GM19324 (cell line): ENCODE measurements around the gene KANK2.

ENCODE experiments used
- ATAC-seq: cut with Tn5 transposase; IDR thresholded peaks from one replicate; pipeline ENCODE4 v1.9.1; 2021; ENCODE audit warnings: mild to moderate bottlenecking, moderate library complexity; ENCODE audit not compliant: unreplicated experiment, low FRiP score

KANK2 gene

DNA sequence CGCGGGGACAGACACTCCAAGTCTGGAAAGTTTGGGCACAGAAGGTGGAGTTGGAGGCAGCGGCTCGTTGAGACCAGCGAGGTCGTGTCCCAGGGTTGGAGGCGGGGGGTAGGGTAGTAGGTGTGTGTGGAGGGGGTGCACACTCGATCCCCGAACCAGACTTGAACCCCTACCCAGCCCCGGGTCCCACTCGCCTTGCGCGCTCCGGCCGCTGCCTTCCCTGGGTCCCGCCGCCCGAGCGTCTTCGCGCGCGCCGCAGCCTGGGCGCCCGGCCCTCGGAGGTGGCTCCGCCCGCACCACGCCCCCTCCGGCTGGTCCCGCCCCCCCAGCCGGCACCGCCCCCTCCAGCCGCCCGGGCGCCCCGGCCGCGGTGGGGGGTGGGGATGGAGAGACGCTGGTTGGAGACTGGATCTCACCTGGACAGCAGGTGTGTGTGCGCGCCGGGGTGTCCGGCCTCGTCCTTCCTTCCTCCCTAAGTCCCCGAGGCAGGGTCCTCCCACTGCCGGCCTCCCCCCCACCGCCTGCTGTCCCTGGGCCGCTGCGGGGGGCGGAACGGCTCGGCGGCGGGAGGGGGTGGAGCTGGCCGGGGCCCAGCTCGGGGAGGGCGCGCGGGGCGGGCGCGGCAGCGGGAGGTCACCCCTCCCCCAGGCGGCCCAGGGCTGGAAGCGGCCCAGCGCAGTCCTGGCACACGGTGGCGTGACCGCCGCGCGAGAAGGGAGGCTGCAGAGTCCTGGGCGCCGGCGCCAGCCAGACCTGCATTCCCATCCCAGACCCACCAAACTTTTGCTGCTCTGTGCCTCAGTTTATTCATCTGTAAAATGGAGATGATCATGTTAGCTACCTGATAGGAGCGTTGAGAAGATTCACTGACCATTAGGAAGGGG, at the start of gene KANK2:
Gene KANK2 (minus strand): TSS at position 255 of the 884 bp plus-strand sequence. CDS start 3,034 bp downstream, outside the sequence.
- ATAC-seq = peak; percentile 81

DNA sequence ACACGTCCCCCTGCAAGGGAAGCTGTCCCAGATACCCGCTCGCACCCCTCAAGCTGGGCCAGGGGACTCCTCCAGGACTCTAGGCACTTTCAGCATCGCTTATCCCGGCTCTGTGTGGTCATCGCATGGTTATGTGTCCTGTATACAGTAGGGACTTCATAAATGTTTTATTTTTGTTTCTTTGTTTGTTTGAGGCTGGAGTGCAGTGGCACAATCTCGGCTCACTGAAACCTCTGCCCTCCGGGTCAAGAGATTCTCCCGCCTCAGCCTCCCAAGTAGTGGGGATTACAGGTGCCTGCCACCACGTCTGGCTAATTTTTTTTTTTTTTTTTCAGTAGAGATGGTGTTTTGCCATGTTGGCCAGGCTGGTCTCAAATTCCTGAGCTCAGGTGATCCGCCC, 49.6 kb upstream of the KANK2 start:
- no peak for ATAC-seq

DNA sequence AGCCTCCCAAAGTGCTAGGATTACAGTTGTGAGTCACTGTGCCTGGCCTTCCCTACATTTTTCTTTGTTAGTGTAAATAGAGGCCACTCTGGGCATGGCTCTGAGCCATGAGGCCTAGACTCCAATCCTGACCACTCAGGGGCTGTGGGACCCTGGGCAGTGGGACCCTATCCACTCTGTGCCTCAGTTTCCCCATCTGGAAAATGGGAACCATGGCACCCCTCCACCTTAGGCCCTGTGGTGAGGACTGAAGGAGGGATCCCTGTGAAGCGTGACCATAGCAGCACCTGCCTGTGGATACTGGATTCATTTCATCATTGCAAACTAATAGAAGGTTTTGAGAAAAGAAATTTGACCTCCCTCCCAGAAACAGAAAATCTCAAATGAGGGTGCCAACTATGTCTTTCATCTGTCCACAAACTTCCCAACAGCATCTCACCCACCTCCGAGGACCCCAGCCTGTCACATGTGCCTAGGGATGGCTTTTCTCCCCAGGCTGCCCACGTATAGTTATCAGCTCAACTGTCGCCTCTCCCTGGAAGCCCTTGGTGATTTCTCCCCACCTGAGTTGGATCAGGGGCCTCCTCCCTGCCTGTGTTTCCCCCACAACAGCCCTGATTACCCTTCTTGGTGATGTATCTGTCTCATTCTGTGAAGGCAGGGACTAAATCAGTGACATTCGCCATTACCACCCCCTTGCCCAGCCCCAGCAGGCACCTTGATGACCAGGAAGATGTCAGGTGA, 47.7 kb upstream of the KANK2 start:
- ATAC-seq = no peak

DNA sequence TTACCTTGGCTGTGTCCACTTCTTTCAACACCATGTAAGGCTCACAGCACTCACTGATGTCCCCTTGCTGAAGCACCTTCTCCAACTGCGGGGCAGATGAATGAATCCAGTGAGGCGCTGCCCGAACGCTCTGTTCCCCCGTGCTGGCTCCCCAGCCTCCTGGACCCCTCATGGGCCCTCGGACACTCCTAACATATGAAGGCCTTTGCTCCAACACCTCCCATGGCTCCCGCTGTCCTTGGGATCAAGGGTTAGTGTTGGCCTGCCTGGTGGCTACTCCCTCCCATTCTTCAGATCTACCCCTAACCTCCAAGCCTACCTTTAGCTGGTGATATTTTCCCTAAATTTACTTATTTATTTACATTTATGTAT, 46.4 kb upstream of the KANK2 start:
- ATAC-seq = no peak

DNA sequence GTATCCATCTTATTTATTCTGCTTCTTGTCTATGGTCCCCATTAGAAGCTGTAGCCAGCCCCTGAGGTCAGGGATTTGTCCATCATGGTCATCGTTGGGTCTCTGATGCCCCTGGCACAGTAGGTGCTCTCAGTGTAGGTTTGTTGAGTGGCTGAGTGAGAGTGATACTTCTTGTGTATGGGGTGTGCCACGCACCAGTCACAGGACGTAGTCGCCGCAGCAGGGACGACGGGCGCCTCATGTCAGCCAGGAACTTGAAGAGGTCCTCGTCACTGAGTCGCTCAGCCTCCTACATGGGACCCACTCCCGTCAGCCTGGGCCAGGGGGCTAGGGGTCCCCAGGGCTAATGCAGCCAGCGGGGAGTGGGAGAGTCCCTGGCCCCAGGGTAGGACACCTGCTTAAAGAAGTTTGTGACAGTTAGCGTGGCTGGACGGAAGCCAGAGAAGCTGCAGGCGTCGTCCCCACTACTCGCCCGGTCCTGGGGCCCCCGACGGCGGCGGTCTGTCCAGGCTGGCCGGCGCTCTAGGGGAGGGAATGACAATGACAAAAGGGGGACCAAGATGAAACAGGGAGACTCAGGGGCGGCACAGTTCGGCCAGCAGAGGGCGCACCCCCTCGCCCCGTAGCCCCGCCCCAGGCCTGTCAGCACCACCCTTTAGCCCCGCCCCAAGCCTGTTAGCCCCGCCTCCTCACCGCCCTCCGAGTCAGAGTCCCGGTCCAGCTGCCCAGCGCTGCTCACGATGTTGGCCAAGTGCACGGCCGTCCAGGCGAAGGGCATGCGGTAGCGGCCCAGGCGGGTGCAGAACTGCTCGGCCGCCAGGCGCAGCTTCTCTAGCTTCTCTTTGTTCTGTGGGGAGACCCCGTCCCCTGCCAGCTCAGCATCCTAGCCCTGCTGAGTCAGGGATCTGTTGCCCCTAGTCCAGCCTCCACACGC, 45.8 kb upstream of the KANK2 start:
- ATAC-seq = no peak

DNA sequence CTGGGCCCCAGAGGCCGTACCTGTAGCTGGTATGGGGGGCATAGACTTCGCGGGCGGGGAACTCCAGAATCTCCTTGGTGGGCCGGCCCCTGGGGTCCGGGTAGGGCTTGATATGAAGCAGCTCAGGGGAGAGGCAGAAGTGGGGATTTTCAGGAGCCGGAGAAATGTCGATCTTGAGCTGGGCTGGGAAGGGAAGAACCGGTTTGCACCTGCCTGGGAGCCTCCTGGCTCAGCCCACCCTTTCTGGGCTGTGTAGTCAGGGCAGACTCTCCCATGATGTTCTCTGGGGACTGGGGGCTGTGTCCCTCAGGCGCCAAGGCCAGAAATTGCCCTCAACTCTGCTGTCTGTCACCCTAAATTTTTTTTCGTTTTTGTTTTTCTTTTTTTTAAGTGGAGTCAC, 44.7 kb upstream of the KANK2 start:
- no peak for ATAC-seq

DNA sequence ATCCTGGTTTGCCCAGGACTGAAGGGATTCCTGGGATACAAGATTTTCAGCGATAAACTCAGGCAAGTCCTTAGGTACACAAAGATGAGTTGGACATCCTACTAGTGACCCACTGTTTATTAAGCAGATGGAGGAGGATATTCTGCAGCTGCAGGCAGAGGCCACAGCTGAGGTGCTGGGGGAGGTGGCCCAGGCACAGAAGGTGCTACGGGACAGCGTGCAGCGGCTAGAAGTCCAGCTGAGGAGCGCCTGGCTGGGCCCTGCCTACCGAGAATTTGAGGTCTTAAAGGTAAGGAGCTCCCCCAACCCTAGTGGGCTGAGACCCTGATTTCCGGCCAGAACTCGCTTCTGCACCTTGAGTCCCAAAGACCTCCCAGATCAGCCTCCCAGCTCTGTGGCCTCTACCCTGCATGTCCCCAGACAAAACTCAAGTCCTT, 42.7 kb upstream of the KANK2 start:
- ATAC-seq = no peak

DNA sequence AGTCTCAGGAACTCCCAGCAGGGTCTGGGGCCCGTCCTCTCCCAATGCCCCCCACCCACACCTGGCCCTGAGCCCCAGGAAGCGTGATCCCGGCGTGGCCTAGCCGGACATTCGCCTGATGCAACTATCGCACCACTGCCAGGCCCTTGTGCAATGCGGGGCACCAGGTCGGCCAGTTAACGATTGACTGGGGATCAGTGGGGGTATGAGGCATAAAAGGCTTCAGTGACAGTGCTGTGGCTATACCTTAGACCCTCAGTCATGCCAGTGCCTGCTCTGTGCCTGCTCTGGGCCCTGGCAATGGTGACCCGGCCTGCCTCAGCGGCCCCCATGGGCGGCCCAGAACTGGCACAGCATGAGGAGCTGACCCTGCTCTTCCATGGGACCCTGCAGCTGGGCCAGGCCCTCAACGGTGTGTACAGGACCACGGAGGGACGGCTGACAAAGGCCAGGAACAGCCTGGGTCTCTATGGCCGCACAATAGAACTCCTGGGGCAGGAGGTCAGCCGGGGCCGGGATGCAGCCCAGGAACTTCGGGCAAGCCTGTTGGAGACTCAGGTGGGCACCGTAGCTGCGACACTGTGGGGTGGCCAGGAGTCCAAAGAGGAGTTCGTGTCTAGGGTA, 42.1 kb upstream of the KANK2 start, which contains the start of gene ANGPTL8:
Gene ANGPTL8 (plus strand): TSS at position 243 of the 624 bp plus-strand sequence. CDS start 19 bp downstream, at position 262.
- ATAC-seq = no peak

DNA sequence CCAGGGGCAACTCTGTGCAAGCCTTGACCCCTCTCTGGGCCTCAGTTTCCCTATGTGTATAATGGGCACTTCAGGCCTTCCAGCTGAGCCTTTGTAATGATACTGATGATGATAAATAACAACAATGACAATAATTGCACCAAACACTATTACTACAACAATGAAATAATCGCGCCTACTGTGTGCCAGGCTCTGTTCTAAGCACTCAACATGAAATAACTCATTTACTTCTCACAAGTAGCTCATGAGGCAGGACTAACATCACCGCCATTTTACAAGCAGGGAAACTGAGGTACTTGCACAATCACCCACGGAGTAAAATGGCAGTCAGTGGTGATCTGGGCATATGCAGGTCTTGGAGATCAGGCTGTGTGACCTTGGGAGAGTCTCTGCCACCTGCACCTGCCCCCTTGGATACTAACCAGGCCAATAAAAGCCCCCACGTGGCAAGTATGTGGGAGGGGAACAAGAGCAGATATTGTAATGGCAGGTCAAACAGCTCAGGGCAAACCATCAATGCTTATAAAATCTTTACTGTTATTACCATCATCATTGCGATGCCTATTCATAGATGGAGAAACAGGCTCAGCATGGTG, 41.5 kb upstream of the KANK2 start:
- no peak for ATAC-seq

DNA sequence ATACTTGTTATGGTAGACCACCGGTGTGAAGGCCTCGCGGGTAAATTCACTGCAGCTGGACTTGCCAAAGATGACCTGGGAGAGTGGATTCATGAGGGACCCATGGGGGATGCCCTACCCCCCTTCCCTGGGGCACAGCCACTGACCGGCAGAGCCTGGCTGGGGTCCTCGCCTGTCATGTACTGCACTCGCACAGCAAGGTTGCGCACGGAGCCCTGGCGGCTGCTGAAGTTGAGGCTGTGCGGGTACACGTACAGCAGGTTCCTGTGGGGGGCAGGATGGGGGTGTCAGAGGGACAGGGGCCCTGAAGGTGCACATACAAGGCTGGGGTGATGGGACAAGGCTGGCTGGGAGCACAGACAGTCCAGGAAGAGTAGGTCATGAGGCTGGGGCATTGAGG, 40.7 kb upstream of the KANK2 start:
- no peak for ATAC-seq

DNA sequence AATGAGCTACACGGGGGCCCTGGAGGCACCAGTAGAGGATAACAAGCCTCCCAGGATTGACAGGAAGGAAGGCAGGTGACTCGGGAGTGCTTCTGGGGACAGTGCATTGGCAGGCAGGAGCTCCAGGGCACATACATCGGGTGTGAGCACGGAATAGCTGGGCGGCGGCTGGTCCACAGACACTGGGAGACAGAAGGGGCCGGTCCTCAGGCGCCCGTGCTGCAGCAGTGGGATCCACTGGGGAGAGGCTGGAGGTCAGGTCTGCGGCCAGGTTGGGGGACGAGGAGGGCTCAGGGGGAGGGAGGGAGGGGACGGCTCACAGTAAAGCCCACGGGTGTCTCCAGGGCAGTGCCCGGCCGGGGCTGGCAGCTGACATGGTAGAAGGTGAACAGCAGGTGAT, 40.0 kb upstream of the KANK2 start:
- ATAC-seq = no peak

DNA sequence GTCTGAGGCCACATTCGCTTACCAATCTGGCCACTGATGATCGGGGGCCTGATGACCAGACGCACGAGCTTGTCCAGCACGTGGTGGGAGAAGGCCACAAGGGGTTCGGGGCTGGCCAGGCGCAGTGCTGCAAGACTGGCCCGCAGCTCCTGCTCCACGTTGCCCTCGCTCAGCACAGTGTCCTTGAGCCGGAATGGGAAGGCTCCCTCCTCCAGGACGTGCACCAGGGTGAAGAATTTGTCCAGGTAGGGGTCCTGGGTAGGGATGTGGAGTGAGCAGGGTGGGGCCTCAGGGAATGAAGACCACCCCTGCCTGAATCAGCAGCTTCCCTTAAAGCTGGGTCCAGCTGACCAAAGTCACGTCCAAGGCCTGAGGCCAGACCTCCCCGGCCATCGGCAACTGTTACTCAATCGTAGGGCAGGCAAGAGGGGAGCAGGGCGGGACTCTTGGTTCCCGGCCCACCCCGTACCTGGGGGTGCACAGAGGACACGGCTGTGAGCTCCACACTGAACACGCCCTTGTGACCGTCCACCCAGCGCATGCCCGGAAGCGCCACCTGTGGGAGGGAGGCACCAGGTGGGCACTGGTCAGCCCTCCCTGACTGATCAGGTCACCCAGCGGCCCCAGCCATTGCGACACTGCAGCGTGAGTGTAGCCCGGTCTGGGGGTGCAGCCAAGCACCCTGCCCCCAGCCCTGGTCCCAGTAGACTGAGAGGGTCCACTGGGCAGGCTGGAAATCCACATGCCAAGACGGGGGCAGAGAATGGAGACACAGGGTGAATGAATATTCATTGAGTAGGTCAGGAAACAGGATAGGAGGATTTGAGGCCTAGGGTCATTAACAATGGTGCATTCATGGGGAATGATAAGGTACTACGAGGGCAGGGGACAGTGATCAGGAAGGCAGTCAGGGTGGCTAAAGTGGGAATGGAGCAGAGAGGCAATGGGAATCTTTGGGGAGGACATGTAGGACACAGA, 39.3 kb upstream of the KANK2 start:
- ATAC-seq = no peak

DNA sequence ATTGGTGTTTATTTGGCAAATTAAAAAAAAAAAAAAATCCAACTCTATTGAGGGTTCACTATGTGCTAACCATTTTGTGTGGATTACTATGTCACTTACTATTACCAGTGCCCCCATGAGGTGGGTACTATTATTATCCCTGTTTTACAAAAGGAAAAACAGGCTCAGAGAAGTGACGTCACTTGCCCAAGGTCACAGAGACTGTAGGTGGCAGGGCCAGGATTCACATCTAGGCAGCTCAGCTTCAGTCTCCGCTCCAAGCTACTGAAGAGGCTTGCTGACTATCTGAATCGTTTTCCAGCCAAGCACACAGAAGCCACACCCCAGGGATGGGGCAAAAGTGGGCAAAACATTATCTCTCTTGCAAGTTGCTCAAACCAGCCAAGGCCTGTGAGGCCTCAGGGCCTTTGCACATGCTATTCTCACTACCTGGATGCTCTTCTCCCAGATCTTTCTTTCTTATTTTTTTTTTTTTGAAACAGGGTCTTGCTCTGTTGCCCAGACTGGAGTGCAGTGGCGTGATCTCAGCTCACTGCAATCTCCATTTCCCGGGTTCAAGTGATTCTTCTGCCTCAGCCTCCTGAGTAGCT, 37.2 kb upstream of the KANK2 start:
- no peak for ATAC-seq

DNA sequence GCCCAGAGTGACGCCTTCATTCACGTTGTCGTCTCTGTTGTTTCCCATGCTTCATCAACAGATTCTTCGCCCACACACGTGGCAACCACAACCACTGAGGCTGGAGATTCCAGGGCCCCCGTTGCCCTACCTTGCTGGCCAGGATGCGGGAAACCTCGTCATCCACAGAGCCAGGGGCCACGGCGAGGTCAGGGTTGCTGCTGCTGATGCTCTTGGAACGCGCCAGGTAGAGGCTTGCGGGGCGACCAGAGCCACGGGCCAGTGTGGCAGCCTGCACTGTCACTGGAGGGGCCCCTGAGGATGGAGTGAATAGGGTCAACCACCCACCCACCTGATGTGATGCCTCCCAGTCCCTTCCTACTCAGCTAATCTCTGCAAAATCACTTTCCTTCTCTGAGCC, 35.7 kb upstream of the KANK2 start:
- ATAC-seq = no peak

DNA sequence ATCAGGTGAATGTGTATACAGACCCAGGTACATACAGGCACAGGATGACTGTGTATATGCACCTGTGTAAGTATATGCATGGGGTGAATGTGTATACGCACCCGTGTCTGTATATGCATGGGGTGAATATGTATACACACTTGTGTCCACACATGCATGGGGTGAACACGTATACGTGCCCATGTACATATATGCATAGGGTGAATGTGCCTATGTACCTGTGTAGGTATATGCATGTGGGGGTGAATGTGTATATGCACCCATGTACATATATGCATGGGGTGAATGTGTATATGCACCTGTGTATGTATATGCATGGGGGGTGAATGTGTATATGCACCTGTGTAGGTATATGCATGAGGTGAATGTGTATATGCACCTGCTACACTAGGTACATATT, 35.2 kb upstream of the KANK2 start:
- ATAC-seq = no peak

DNA sequence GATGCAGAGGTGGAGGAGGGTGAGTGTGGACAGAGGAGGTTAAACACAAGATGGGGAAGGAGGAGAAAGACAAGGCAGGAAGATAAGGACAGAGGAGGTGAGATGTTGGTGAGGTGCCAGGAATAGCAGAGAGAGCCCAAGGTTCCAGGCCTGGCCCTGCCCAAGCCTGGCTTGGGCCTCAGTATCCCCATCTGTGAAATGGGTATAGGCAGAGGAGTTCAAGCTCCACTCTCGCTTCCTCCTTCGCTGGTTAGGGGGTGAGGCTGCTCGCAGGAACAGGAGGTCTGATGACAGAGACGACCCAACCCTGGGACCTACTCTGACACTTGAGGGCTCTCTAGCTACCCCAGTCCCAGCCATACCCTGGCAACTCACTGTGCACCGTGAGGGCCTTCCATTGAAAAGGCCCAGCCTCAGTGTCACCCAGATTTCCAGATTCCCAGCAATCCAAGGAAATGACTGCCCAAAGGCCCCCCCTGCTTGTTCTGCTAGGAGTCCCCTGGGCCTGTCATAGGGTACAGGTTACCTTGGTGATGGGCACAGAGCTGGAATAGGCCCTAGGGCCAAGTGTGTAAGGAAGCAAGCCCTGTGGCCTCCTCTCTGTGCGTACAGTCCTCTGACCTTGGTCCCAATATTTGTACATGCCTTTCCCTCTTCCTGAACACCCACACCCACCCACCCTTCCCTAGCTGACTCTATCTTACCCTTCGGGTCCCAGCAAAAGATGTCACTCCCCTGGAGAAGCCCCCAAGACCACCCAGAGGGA, 33.5 kb upstream of the KANK2 start:
- ATAC-seq = no peak

DNA sequence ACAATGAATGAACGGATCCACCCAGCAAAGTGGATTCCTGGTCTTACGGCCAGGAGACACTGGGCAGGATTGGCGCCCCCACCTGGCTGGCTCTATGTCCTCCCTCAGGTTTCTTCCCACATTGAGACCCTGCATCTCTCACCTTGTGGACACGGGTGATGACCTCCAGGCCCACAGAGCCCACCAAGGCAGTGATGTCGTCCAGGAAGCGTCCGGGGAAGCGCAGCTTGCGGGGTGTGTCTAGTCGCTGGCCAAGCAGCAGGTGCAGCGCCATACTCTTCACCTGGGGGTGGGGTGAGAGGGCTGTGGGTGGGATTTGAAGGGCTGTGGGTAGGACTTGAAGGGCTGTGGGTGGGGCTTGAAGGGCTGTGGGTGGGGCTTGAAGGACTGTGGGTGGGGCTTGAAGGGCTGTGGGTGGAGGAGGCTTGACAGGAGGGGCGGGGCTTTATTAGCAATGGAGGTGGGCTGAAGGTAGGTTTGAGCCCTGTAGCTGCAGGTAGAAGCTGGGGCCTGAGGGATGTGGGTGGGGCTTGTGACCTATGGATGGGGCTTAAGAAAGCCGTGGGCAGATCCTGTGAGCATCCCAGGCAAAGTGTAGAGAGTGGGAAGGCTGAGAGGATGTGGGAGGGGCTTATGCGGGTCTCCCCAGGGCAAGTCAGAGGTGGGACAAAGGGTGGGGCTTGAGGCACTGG, 30.0 kb upstream of the KANK2 start:
- no peak for ATAC-seq
